GM21786 (cell line): Measurements from ENCODE around the gene KRTAP4-5.
"Not testable (repeated sequence)": the region's sequence is repeated elsewhere in the genome, so short reads cannot be mapped to it uniquely, and the experiment has no call there.

ENCODE experiments used
- ATAC-seq: cut with Tn5 transposase; IDR thresholded peaks from one replicate; pipeline ENCODE4 v1.9.1; 2021; ENCODE audit not compliant: unreplicated experiment

The KRTAP4-5 gene

GRCh38 chr17:41147531-41148204 is 2.0 kb downstream of the KRTAP4-5 start:
- ATAC-seq: no peak

GRCh38 chr17:41145261-41145660 is 4.4 kb downstream of the KRTAP4-5 start:
- no peak for ATAC-seq

- ATAC-seq: no peak
Measured at GRCh38 chr17:41144846-41145245, 4.8 kb downstream of the KRTAP4-5 start.

GRCh38 chr17:41141361-41141760 is 8.3 kb downstream of the KRTAP4-5 start:
- ATAC-seq: no peak

- ATAC-seq: no peak
Measured at GRCh38 chr17:41140360-41141131, 9.1 kb downstream of the KRTAP4-5 start, which contains the start of gene KRTAP4-6. KRTAP4-6 (minus strand) TSS chr17:41140544; CDS start chr17:41140487, 57 bp downstream.

GRCh38 chr17:41139865-41140264 is 9.8 kb downstream of the KRTAP4-5 start:
- ATAC-seq: not testable (repeated sequence)

- ATAC-seq: no peak
Measured at GRCh38 chr17:41133880-41134735, 15.5 kb downstream of the KRTAP4-5 start.

- ATAC-seq: no peak
Measured at GRCh38 chr17:41131979-41132378, 17.6 kb downstream of the KRTAP4-5 start.

GRCh38 chr17:41127371-41127770 is 22.3 kb downstream of the KRTAP4-5 start:
- ATAC-seq: no peak

- no peak for ATAC-seq
Measured at GRCh38 chr17:41126412-41126811, 23.2 kb downstream of the KRTAP4-5 start.

- no peak for ATAC-seq
Measured at GRCh38 chr17:41125064-41125463, 24.6 kb downstream of the KRTAP4-5 start.

- not testable (repeated sequence) for ATAC-seq
Measured at GRCh38 chr17:41123991-41124371, 25.6 kb downstream of the KRTAP4-5 start, which contains the start of gene KRTAP4-12. KRTAP4-12 (minus strand) TSS chr17:41124182; CDS start chr17:41124122, 60 bp downstream.

- ATAC-seq: not testable (repeated sequence)
Measured at GRCh38 chr17:41123292-41123990, 26.2 kb downstream of the KRTAP4-5 start.

- no peak for ATAC-seq
Measured at GRCh38 chr17:41121742-41122141, 27.9 kb downstream of the KRTAP4-5 start.

GRCh38 chr17:41119696-41120690 is 29.6 kb downstream of the KRTAP4-5 start:
- not testable (repeated sequence) for ATAC-seq

GRCh38 chr17:41118721-41119120 is 30.9 kb downstream of the KRTAP4-5 start:
- ATAC-seq: no peak

- ATAC-seq: not testable (repeated sequence)
Measured at GRCh38 chr17:41117846-41118386, 31.7 kb downstream of the KRTAP4-5 start, which contains the start of gene KRTAP4-11. KRTAP4-11 (minus strand) TSS chr17:41118373; CDS start chr17:41118315, 58 bp downstream.

GRCh38 chr17:41116297-41116696 is 33.3 kb downstream of the KRTAP4-5 start:
- ATAC-seq: no peak
